HepG2 (cell line): ENCODE measurements around the gene PSMB3. TPM values are rescaled to one million over a fixed set of nuclear protein-coding genes. Genes with fewer than 3 reads are reported as not detected.

Source experiments
- ATAD3A ChIP-seq: sonication (generic); formaldehyde crosslinking; IDR thresholded peaks from 2 replicates; pipeline ENCODE4 v1.4.0; 2020; ENCODE audit warnings: missing genetic modification reagents
- JUNB ChIP-seq: sonication (generic); formaldehyde crosslinking; IDR thresholded peaks from 2 replicates; pipeline ENCODE4 v1.8.0; 2022; ENCODE audit warnings: missing genetic modification reagents, mild to moderate bottlenecking, borderline replicate concordance
- MAZ ChIP-seq, 2 experiments: sonication (generic) in 1 of 2; formaldehyde crosslinking in 1 of 2; IDR thresholded peaks; 2 replicates each; pipeline versions ENCODE4 v1.5.0 to v1.6.1; 2012 to 2020; ENCODE audit warnings: low read depth in 2 of 2, mild to moderate bottlenecking in 2 of 2, borderline replicate concordance in 1 of 2, improper control_type of control experiment in 1 of 2, low read length in 1 of 2, missing genetic modification reagents in 1 of 2, moderate library complexity in 1 of 2
- NPAS2 ChIP-seq: sonication (generic); formaldehyde crosslinking; IDR thresholded peaks from 2 replicates; pipeline ENCODE4 v1.8.0; 2022; ENCODE audit warnings: mild to moderate bottlenecking, missing genetic modification reagents, borderline replicate concordance
- TEAD2 ChIP-seq: sonication (generic); formaldehyde crosslinking; IDR thresholded peaks from 2 replicates; pipeline ENCODE4 v1.9.0; 2021; ENCODE audit warnings: missing genetic modification reagents
- ZFP91 ChIP-seq: sonication (generic); formaldehyde crosslinking; IDR thresholded peaks from 2 replicates; pipeline ENCODE4 v1.9.0; 2022; ENCODE audit warnings: missing genetic modification reagents, mild to moderate bottlenecking, borderline replicate concordance
- ZNF772 ChIP-seq: sonication (generic); formaldehyde crosslinking; IDR thresholded peaks from 2 replicates; pipeline ENCODE4 v1.5.0; 2020; ENCODE audit warnings: mild to moderate bottlenecking, missing genetic modification reagents
- polyA plus RNA-seq, 8 experiments: library from polyadenylated mRNA; depleted of rRNA in 3 of 8; stranded (reverse) in 7 of 8; unstranded in 1 of 8; fragments of >200 nt; fragmentation: Illumina TruSeq in 4 of 8; extraction: Trizol in 4 of 8; gene quantifications; 2 replicates each; pipeline versions ENCODE4 v1.2.1 to v1.2.3, GENCODE V29; 2011 to 2016; ENCODE audit warnings: low read depth in 4 of 8, missing spikeins in 1 of 8, mixed read lengths in 1 of 8; ENCODE audit not compliant: insufficient read depth in 1 of 8
- total RNA-seq, 5 experiments: library from RNA; depleted of rRNA; stranded (reverse); fragments of >200 nt; fragmentation: Illumina TruSeq; extraction: Trizol; gene quantifications; 2 replicates each; pipeline ENCODE4 v1.2.3, GENCODE V29; 2016; ENCODE audit warnings: low read depth in 1 of 5
- TF ChIP-seq, protein P1 (sequence below), 2 experiments: sonication (generic) in 1 of 2; formaldehyde crosslinking in 1 of 2; IDR thresholded peaks; 2 replicates each; pipeline versions ENCODE4 v1.5.1 to v1.6.1; 2011 to 2020; ENCODE audit warnings: borderline replicate concordance in 1 of 2, low read depth in 1 of 2, low read length in 1 of 2, mild to moderate bottlenecking in 1 of 2, missing genetic modification reagents in 1 of 2, moderate library complexity in 1 of 2
- TF ChIP-seq, protein P2 (sequence below): sonication (generic); formaldehyde crosslinking; IDR thresholded peaks from 2 replicates; pipeline ENCODE4 v1.4.0; 2020; ENCODE audit warnings: low read depth, missing genetic modification reagents

Gene PSMB3
- total and polyA plus RNA-seq, 2 of the 13 experiments (the other 11 are each of a cell fraction or from before 2014, with no cell fraction given): 366 to 517 TPM

DNA sequence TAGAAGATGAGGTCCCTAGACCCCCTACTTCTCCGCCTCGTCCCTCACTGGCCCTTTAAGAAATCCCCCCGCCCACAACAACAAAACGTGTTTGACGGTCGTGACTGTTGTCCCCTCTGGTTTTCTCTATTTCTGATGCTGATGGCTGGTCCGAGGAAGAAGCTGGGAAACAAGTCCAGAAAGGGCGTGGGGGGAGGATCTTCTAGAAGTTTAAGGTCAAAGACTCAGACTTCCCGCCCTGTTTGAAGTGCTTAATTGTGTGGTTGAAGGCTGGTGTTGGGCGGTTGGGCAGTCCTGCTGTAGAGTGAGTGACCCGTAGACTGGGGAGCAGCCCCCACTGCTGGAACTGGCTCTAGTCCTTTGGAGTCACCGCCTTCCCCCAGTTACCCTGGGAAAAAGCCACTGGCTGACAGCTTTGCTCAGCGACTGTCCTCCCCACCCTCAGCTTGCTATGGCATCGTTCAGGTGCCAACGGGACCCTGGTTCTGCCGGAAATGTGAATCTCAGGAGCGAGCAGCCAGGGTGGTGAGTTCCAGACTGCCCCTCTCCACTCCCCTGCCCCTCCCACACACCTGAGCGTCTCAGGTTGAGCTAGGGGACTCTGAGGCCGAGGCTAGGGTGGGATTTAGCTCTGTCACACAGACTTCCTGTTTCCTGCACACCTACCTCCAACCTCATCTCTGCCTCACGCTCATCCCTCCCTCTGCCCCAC, 45.9 kb upstream of the PSMB3 start (continued):
- TF ChIP-seq, protein P1, sequence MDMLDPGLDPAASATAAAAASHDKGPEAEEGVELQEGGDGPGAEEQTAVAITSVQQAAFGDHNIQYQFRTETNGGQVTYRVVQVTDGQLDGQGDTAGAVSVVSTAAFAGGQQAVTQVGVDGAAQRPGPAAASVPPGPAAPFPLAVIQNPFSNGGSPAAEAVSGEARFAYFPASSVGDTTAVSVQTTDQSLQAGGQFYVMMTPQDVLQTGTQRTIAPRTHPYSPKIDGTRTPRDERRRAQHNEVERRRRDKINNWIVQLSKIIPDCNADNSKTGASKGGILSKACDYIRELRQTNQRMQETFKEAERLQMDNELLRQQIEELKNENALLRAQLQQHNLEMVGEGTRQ (IDR thresholded peaks at IDR 0.05; ENCODE audit: low read depth, low read length): no peak
- TF ChIP-seq, protein P1 (CRISPR knock-in tag; IDR thresholded peaks at IDR 0.05; ENCODE audit: borderline replicate concordance): no peak
- TF ChIP-seq TEAD2 (no peak), ZFP91 (CRISPR knock-in tag) (peak; percentile 99), ZNF772 (CRISPR knock-in tag) (no peak), MAZ (IDR thresholded peaks at IDR 0.05; ENCODE audit: borderline replicate concordance, low read depth, low read length) (no peak), MAZ (CRISPR knock-in tag; IDR thresholded peaks at IDR 0.05; ENCODE audit: low read depth) (no peak), ATAD3A (CRISPR knock-in tag) (no peak), NPAS2 (CRISPR knock-in tag) (no peak), JUNB (CRISPR knock-in tag) (no peak)
- TF ChIP-seq, protein P2, sequence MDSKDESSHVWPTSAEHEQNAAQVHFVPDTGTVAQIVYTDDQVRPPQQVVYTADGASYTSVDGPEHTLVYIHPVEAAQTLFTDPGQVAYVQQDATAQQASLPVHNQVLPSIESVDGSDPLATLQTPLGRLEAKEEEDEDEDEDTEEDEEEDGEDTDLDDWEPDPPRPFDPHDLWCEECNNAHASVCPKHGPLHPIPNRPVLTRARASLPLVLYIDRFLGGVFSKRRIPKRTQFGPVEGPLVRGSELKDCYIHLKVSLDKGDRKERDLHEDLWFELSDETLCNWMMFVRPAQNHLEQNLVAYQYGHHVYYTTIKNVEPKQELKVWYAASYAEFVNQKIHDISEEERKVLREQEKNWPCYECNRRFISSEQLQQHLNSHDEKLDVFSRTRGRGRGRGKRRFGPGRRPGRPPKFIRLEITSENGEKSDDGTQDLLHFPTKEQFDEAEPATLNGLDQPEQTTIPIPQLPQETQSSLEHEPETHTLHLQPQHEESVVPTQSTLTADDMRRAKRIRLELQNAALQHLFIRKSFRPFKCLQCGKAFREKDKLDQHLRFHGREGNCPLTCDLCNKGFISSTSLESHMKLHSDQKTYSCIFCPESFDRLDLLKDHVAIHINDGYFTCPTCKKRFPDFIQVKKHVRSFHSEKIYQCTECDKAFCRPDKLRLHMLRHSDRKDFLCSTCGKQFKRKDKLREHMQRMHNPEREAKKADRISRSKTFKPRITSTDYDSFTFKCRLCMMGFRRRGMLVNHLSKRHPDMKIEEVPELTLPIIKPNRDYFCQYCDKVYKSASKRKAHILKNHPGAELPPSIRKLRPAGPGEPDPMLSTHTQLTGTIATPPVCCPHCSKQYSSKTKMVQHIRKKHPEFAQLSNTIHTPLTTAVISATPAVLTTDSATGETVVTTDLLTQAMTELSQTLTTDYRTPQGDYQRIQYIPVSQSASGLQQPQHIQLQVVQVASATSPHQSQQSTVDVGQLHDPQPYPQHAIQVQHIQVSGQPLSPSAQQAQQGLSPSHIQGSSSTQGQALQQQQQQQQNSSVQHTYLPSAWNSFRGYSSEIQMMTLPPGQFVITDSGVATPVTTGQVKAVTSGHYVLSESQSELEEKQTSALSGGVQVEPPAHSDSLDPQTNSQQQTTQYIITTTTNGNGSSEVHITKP (CRISPR knock-in tag): no peak
